IMR-90 (cell line): ENCODE measurements around the gene DDR1. TPM values are rescaled to one million over a fixed set of nuclear protein-coding genes. Genes with fewer than 3 reads are reported as not detected.

ENCODE experiments used
- ATAC-seq: fragments of 200-7000 bp; cut with Tn5 transposase; 2 replicates; pipeline ENCODE4 v1.9.1; 2020; ENCODE audit warnings: low read depth, mild to moderate bottlenecking, moderate library complexity
- BruUV-seq: library from RNA; stranded (reverse); fragments of 400-500 nt; replicated peaks from 2 replicates; lab custom pipeline; 2021; lab: Mats Ljungman, UMichigan
- CTCF ChIA-PET: fragments of 300-600 bp; formaldehyde crosslinking; extraction: SDS; loops from one replicate; lab custom pipeline; 2021; ENCODE audit warnings: antibody characterized with exemption; lab: Yijun Ruan, JAX
- POLR2A ChIA-PET: fragments of 300-600 bp; sonication (Branson Sonifier 250); formaldehyde crosslinking; loops from one replicate; lab custom pipeline; 2022; ENCODE audit warnings: antibody characterized with exemption; ENCODE audit not compliant: unreplicated experiment; lab: Charles Lee
- DNase-seq: peaks from one replicate; pipeline ENCODE4 v3.0.0; 2013
- H2AFZ ChIP-seq: replicated peaks from 2 replicates; pipeline ENCODE3; 2013; ENCODE audit warnings: low read length, mild to moderate bottlenecking; ENCODE audit not compliant: poor library complexity
- H2AK5ac ChIP-seq: 2 replicates; pipeline ENCODE4 v1.6.1; 2013; ENCODE audit warnings: low read depth, low read length, inconsistent platforms
- H2AK9ac ChIP-seq: replicated peaks from 2 replicates; pipeline ENCODE3; 2013; ENCODE audit warnings: mild to moderate bottlenecking, low read depth, low read length, moderate library complexity; ENCODE audit not compliant: poor library complexity
- H2BK120ac ChIP-seq: 2 replicates; pipeline ENCODE4 v1.6.1; 2013; ENCODE audit warnings: low read depth, low read length, inconsistent platforms
- H2BK15ac ChIP-seq: 3 replicates; pipeline ENCODE4 v1.6.1; 2013; ENCODE audit warnings: low read depth, low read length, inconsistent platforms
- H2BK20ac ChIP-seq: 2 replicates; pipeline ENCODE4 v1.6.1; 2013; ENCODE audit warnings: low read depth, mild to moderate bottlenecking, inconsistent platforms, low read length, moderate library complexity
- H2BK5ac ChIP-seq: 2 replicates; pipeline ENCODE4 v1.6.1; 2013; ENCODE audit warnings: mild to moderate bottlenecking, low read depth, low read length, inconsistent platforms; ENCODE audit not compliant: poor library complexity, severe bottlenecking
- H3K14ac ChIP-seq: replicated peaks from 2 replicates; pipeline ENCODE4 v1.6.1; 2013; ENCODE audit warnings: low read depth, low read length, inconsistent platforms
- H3K18ac ChIP-seq: 2 replicates; pipeline ENCODE4 v1.6.1; 2013; ENCODE audit warnings: low read depth, low read length, control low read depth
- H3K23ac ChIP-seq: 2 replicates; pipeline ENCODE4 v1.6.1; 2013; ENCODE audit warnings: low read depth, low read length, inconsistent platforms
- H3K27ac ChIP-seq: 2 replicates; pipeline ENCODE4 v1.5.1; 2013; ENCODE audit warnings: mild to moderate bottlenecking, control low read depth, low read length; ENCODE audit not compliant: insufficient read depth
- H3K27me3 ChIP-seq: 2 replicates; pipeline ENCODE4 v1.6.1; 2013; ENCODE audit warnings: low read length; ENCODE audit not compliant: control insufficient read depth, insufficient read depth
- H3K36me3 ChIP-seq: 2 replicates; pipeline ENCODE4 v1.6.1; 2013; ENCODE audit warnings: low read length, mixed read lengths; ENCODE audit not compliant: control insufficient read depth, insufficient read depth
- H3K4ac ChIP-seq: 2 replicates; pipeline ENCODE4 v1.6.1; 2013; ENCODE audit warnings: low read depth, low read length, inconsistent platforms
- H3K4me1 ChIP-seq: 2 replicates; pipeline ENCODE4 v1.6.1; 2013; ENCODE audit warnings: low read length, mixed read lengths; ENCODE audit not compliant: control insufficient read depth, insufficient read depth
- H3K4me2 ChIP-seq: 2 replicates; pipeline ENCODE4 v1.6.1; 2013; ENCODE audit warnings: low read depth, mild to moderate bottlenecking, control low read depth, low read length, moderate library complexity
- H3K4me3 ChIP-seq: 2 replicates; pipeline ENCODE4 v1.5.1; 2013; ENCODE audit warnings: low read depth, mild to moderate bottlenecking, control low read depth, low read length, moderate library complexity; ENCODE audit not compliant: insufficient read depth
- H3K56ac ChIP-seq: 2 replicates; pipeline ENCODE4 v1.6.1; 2013; ENCODE audit warnings: low read length, inconsistent platforms; ENCODE audit not compliant: insufficient read depth; ENCODE audit errors: extremely low read depth
- H3K79me1 ChIP-seq, 2 experiments: 2 replicates each; pipeline ENCODE4 v1.6.1; 2013; ENCODE audit warnings: low read length in 2 of 2, inconsistent platforms in 1 of 2, low read depth in 1 of 2
- H3K9ac ChIP-seq: 2 replicates; pipeline ENCODE4 v1.6.1; 2013; ENCODE audit warnings: low read depth, low read length, control low read depth
- H3K9me1 ChIP-seq: 2 replicates; pipeline ENCODE4 v1.6.1; 2013; ENCODE audit warnings: low read length, inconsistent platforms; ENCODE audit not compliant: insufficient read depth
- H3K9me3 ChIP-seq: 2 replicates; pipeline ENCODE4 v1.6.1; 2013; ENCODE audit warnings: low read length; ENCODE audit not compliant: control insufficient read depth, insufficient read depth
- H4K20me1 ChIP-seq: 2 replicates; pipeline ENCODE4 v1.6.1; 2013; ENCODE audit warnings: low read length, inconsistent platforms; ENCODE audit not compliant: insufficient read depth
- H4K5ac ChIP-seq: 2 replicates; pipeline ENCODE4 v1.6.1; 2013; ENCODE audit warnings: mild to moderate bottlenecking, low read depth, low read length, control low read depth
- H4K8ac ChIP-seq, 2 experiments: 2 replicates each; pipeline ENCODE4 v1.6.1; 2013; ENCODE audit warnings: low read depth in 2 of 2, low read length in 2 of 2, control low read depth in 1 of 2, inconsistent platforms in 1 of 2
- H4K91ac ChIP-seq: 2 replicates; pipeline ENCODE4 v1.6.1; 2013; ENCODE audit warnings: low read depth, low read length, inconsistent platforms; ENCODE audit not compliant: insufficient read depth
- BHLHE40 ChIP-seq: fragments of 150-350 bp; IDR thresholded peaks from 2 replicates; pipeline ENCODE4 v1.6.1; 2016; ENCODE audit warnings: mild to moderate bottlenecking, low read depth, low read length
- CHD1 ChIP-seq: IDR thresholded peaks from 2 replicates; pipeline ENCODE4 v1.6.1; 2012; ENCODE audit warnings: low read depth, low read length, improper control_type of control experiment
- FOS ChIP-seq: fragments of 150-350 bp; IDR thresholded peaks from 2 replicates; pipeline ENCODE4 v1.6.1; 2016; ENCODE audit warnings: low read depth, low read length
- MAFK ChIP-seq: IDR thresholded peaks from 2 replicates; pipeline ENCODE4 v1.6.1; 2012; ENCODE audit warnings: low read depth, low read length, improper control_type of control experiment
- MAZ ChIP-seq: IDR thresholded peaks from 2 replicates; pipeline ENCODE4 v1.6.1; 2012; ENCODE audit warnings: low read depth, mild to moderate bottlenecking, low read length, improper control_type of control experiment, moderate library complexity, borderline replicate concordance
- MXI1 ChIP-seq: IDR thresholded peaks from 2 replicates; pipeline ENCODE4 v1.6.1; 2012; ENCODE audit warnings: low read depth, mild to moderate bottlenecking, low read length, moderate library complexity, borderline replicate concordance
- NFE2L2 ChIP-seq: fragments of 150-350 bp; IDR thresholded peaks from 2 replicates; pipeline ENCODE4 v1.6.1; 2016; ENCODE audit warnings: low read depth, mild to moderate bottlenecking, low read length
- POLR2A ChIP-seq: IDR thresholded peaks from 2 replicates; pipeline ENCODE4 v1.6.1; 2012; ENCODE audit warnings: mild to moderate bottlenecking, low read depth, low read length
- RAD21 ChIP-seq: IDR thresholded peaks from 2 replicates; pipeline ENCODE4 v1.6.1; 2012; ENCODE audit warnings: low read length, improper control_type of control experiment
- RFX5 ChIP-seq: IDR thresholded peaks from 2 replicates; pipeline ENCODE4 v1.8.0; 2012; ENCODE audit warnings: low read depth, mild to moderate bottlenecking, low read length, moderate library complexity
- SMC3 ChIP-seq: fragments of 150-350 bp; IDR thresholded peaks from 2 replicates; pipeline ENCODE4 v1.6.1; 2016; ENCODE audit warnings: low read depth, mild to moderate bottlenecking, antibody characterized with exemption, low read length, moderate library complexity
- WGBS, 2 experiments: methylation state at CpG; one replicate each; pipeline versions ENCODE4 v1.1.5 to v1.1.7; 2013; ENCODE audit warnings: missing lambda C conversion rate in 2 of 2; ENCODE audit not compliant: insufficient read length in 1 of 2; ENCODE audit errors: extremely low coverage in 2 of 2; 5-methylcytosine and 5-hydroxymethylcytosine counted together
- dilution Hi-C: fragments of 300-500 bp; cut with HindIII; formaldehyde crosslinking; loops from one replicate; pipeline ENCODE4 v1.14.3; 2018; ENCODE audit warnings: low sequenced_read_pairs; ENCODE audit not compliant: unreplicated experiment
- in situ Hi-C: fragments of 300-500 bp; cut with MboI; formaldehyde crosslinking; loops from 3 replicates; pipeline ENCODE4 v1.14.3; 2019; ENCODE audit warnings: low sequenced_read_pairs, inconsistent platforms, mixed read lengths
- intact Hi-C: fragments of 100-400 bp; cut with micrococcal nuclease; formaldehyde crosslinking; loops from 2 replicates; pipeline ENCODE4 v1.10.0; 2022
- polyA plus RNA-seq, 3 experiments: library from polyadenylated mRNA; depleted of rRNA; stranded (reverse); fragments of >200 nt; gene quantifications; 2 replicates each; pipeline ENCODE4 v1.2.3, GENCODE V29; 2012; ENCODE audit warnings: low replicate concordance in 1 of 3
- total RNA-seq: library from RNA; depleted of rRNA; stranded (reverse); fragments of >200 nt; gene quantifications from 2 replicates; pipeline ENCODE4 v1.2.3, GENCODE V29; 2012
- TF ChIP-seq, protein P1 (sequence below): fragments of 150-350 bp; IDR thresholded peaks from 2 replicates; pipeline ENCODE4 v1.6.1; 2016; ENCODE audit warnings: low read depth, mild to moderate bottlenecking, low read length, moderate library complexity, borderline replicate concordance
- TF ChIP-seq, protein P2 (sequence below): fragments of 150-350 bp; IDR thresholded peaks from 2 replicates; pipeline ENCODE4 v1.6.1; 2017; ENCODE audit warnings: mild to moderate bottlenecking, antibody characterized with exemption, low read length, low read depth

DDR1 gene
- total and polyA plus RNA-seq, 2 of the 4 experiments (the other 2 are of a cell fraction): 5.6 to 19.6 TPM

DNA sequence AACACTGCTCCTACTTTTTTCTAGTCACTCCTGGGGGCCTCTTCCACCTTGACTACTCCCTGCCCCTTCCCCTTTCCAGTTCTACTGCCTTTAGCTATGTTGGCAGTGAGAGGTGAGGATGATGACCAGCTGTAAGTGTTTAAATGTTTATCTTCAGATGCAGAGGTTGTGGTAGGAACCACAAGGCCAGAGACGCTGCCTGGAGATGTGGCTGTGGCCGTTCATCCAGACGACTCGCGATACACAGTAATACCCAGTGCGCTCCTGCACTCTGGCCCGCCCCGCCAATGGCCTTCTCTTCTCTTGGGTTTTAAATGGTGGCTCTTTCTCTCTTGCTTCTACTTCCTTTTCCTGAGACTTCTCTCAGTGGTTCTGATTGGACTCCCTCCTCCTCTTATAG, 34.4 kb downstream of the DDR1 start:
- peaks cover 10% of the 10 kb centered on the region for H3K4me1 ChIP-seq
- no peak overlapping the region for H3K4me3 ChIP-seq
- BruUV-seq: no TSS peak
- H4K20me1 ChIP-seq: no peaks in the 10 kb centered on the region
- H2BK120ac ChIP-seq: no peak overlapping the region
- ChIA-PET POLR2A (interaction anchor here (0.5 kb wide), 1 partner anchor 12 kb away, joined by 5 read pairs; no protein-coding TSS in a partner anchor), CTCF (interaction anchor here (1.1 to 3.1 kb wide), 2 partner anchors 152 to 161 kb away, joined by 5 to 12 read pairs; no protein-coding TSS in a partner anchor)
- no peak overlapping the region for H2BK20ac ChIP-seq
- dilution Hi-C loops (no loop called here), intact Hi-C loops (loop anchor here (10.0 kb wide), 1 partner anchor 276 kb away; no protein-coding TSS in a partner anchor), in situ Hi-C loops (loop anchor here (5.0 kb wide), 1 partner anchor 159 kb away; no protein-coding TSS in a partner anchor)
- no peak overlapping the region for H2AK9ac ChIP-seq
- H4K91ac ChIP-seq: no peak overlapping the region
- TF ChIP-seq NFE2L2: no peak
- no peak for TF ChIP-seq MAZ
- no peak for TF ChIP-seq POLR2A
- no peak for TF ChIP-seq RFX5
- TF ChIP-seq MAFK: no peak
- TF ChIP-seq, protein P1, sequence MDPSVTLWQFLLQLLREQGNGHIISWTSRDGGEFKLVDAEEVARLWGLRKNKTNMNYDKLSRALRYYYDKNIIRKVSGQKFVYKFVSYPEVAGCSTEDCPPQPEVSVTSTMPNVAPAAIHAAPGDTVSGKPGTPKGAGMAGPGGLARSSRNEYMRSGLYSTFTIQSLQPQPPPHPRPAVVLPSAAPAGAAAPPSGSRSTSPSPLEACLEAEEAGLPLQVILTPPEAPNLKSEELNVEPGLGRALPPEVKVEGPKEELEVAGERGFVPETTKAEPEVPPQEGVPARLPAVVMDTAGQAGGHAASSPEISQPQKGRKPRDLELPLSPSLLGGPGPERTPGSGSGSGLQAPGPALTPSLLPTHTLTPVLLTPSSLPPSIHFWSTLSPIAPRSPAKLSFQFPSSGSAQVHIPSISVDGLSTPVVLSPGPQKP: no peak
- no peak for TF ChIP-seq SMC3
- TF ChIP-seq MXI1: no peak
- no peak for TF ChIP-seq FOS
- TF ChIP-seq, protein P2, sequence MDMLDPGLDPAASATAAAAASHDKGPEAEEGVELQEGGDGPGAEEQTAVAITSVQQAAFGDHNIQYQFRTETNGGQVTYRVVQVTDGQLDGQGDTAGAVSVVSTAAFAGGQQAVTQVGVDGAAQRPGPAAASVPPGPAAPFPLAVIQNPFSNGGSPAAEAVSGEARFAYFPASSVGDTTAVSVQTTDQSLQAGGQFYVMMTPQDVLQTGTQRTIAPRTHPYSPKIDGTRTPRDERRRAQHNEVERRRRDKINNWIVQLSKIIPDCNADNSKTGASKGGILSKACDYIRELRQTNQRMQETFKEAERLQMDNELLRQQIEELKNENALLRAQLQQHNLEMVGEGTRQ: no peak
- TF ChIP-seq RAD21: no peak
- TF ChIP-seq BHLHE40: no peak
- TF ChIP-seq CHD1: no peak
- no peak overlapping the region for H2AFZ ChIP-seq
- no peak for DNase-seq
- H3K27ac ChIP-seq: no peak overlapping the region
- no peak for ATAC-seq
- no peaks in the 10 kb centered on the region for H3K9me1 ChIP-seq
- no peak overlapping the region for H2BK5ac ChIP-seq
- H3K4me2 ChIP-seq: no peak overlapping the region
- no peak overlapping the region for H3K18ac ChIP-seq
- H3K79me1 ChIP-seq: peaks cover 5 to 6% of the 10 kb centered on the region in 2 experiments; a peak in 1 of 4 replicates
- no peak overlapping the region for H3K9ac ChIP-seq
- H3K36me3 ChIP-seq: peaks cover 39% of the 10 kb centered on the region
- no peak overlapping the region for H3K23ac ChIP-seq
- H2AK5ac ChIP-seq: no peak overlapping the region
- no peak overlapping the region for H2BK15ac ChIP-seq
- no peaks in the 10 kb centered on the region for H3K27me3 ChIP-seq
- H3K14ac ChIP-seq: no peak overlapping the region
- H3K56ac ChIP-seq: no peak overlapping the region
- H4K8ac ChIP-seq: no peak overlapping the region
- H4K5ac ChIP-seq: no peak overlapping the region
- H3K4ac ChIP-seq: no peak overlapping the region
- no peaks in the 10 kb centered on the region for H3K9me3 ChIP-seq
- no CpG with 5 or more reads among the region's 8 CpGs for WGBS, 2 experiments
